OCI-LY7 (cell line): ENCODE data around the gene RFC5. TPM values are rescaled to one million over a fixed set of nuclear protein-coding genes. Genes with fewer than 3 reads are reported as not detected.

Source experiments
- BruUV-seq: library from RNA; stranded (reverse); fragments of 400-500 nt; replicated peaks from 2 replicates; lab custom pipeline; 2021; lab: Mats Ljungman, UMichigan
- CTCF ChIA-PET: fragments of 300-600 bp; sonication (Branson Sonifier 250); formaldehyde crosslinking; loops from one replicate; lab custom pipeline; 2022; ENCODE audit warnings: antibody characterized with exemption; ENCODE audit not compliant: unreplicated experiment; lab: Charles Lee
- POLR2A ChIA-PET: fragments of 300-600 bp; sonication (Branson Sonifier 250); formaldehyde crosslinking; loops from one replicate; lab custom pipeline; 2022; ENCODE audit warnings: antibody characterized with exemption; lab: Charles Lee
- DNase-seq: peaks from one replicate; pipeline ENCODE4 v3.0.0-alpha.2; 2015; ENCODE audit warnings: low spot score
- H2AFZ ChIP-seq: fragments of 200-600 bp; sonication (generic), shearing (Covaris generic); 2 replicates; pipeline ENCODE4 v1.6.1; 2014; ENCODE audit warnings: mild to moderate bottlenecking, antibody characterized with exemption, low read length, moderate library complexity
- H3K27ac ChIP-seq: fragments of 200-600 bp; sonication (generic); 2 replicates; pipeline ENCODE4 v1.5.1; 2014; ENCODE audit warnings: mixed run types, low read depth, mild to moderate bottlenecking, moderate library complexity, low read length, inconsistent platforms; ENCODE audit not compliant: poor library complexity, severe bottlenecking
- H3K36me3 ChIP-seq: fragments of 200-600 bp; sonication (generic); 2 replicates; pipeline ENCODE4 v1.6.1; 2014; ENCODE audit warnings: mild to moderate bottlenecking, antibody characterized with exemption, low read length, moderate library complexity, mixed read lengths; ENCODE audit not compliant: insufficient read depth
- H3K4me1 ChIP-seq: fragments of 200-600 bp; sonication (generic); 2 replicates; pipeline ENCODE4 v1.5.1; 2014; ENCODE audit warnings: mild to moderate bottlenecking, low read length; ENCODE audit not compliant: insufficient read depth, poor library complexity, severe bottlenecking
- H3K4me2 ChIP-seq: fragments of 200-600 bp; sonication (generic); 2 replicates; pipeline ENCODE4 v1.6.1; 2014; ENCODE audit warnings: mild to moderate bottlenecking, low read length
- H3K4me3 ChIP-seq: fragments of 200-600 bp; sonication (generic); 2 replicates; pipeline ENCODE4 v1.5.1; 2014; ENCODE audit warnings: mild to moderate bottlenecking, low read depth, low read length; ENCODE audit not compliant: poor library complexity, severe bottlenecking
- H3K79me2 ChIP-seq: fragments of 200-600 bp; sonication (generic); 2 replicates; pipeline ENCODE4 v1.6.1; 2016; ENCODE audit warnings: low read depth, mild to moderate bottlenecking, low read length, moderate library complexity, mixed read lengths; ENCODE audit not compliant: insufficient read depth
- H3K9me2 ChIP-seq: fragments of 200-600 bp; sonication (generic); 2 replicates; pipeline ENCODE4 v1.6.1; 2016; ENCODE audit warnings: mild to moderate bottlenecking, low read length, mixed read lengths; ENCODE audit not compliant: insufficient read depth
- H3K9me3 ChIP-seq: fragments of 200-600 bp; sonication (generic); 2 replicates; pipeline ENCODE4 v1.6.1; 2014; ENCODE audit warnings: mild to moderate bottlenecking, mixed run types, low read length, mixed read lengths
- H4K20me1 ChIP-seq: fragments of 200-600 bp; sonication (generic); 2 replicates; pipeline ENCODE4 v1.6.1; 2014; ENCODE audit warnings: mild to moderate bottlenecking, antibody characterized with exemption, low read length, moderate library complexity, mixed read lengths; ENCODE audit not compliant: insufficient read depth
- CTCF ChIP-seq: fragments of 200-600 bp; sonication (generic); conservative IDR thresholded peaks from 2 replicates; pipeline ENCODE4 v1.5.1; 2014; ENCODE audit warnings: mild to moderate bottlenecking, antibody characterized with exemption, low read length, moderate library complexity, mixed read lengths
- EZH2phosphoT487 ChIP-seq: fragments of 200-600 bp; sonication (generic); IDR thresholded peaks from 2 replicates; pipeline ENCODE4 v1.6.1; 2018; ENCODE audit warnings: low read depth, borderline replicate concordance, mild to moderate bottlenecking, mixed run types, antibody characterized with exemption, low read length, moderate library complexity, mixed read lengths
- intact Hi-C: fragments of 100-400 bp; cut with micrococcal nuclease; formaldehyde crosslinking; loops from one replicate; pipeline ENCODE4 v1.10.0; 2022; ENCODE audit not compliant: unreplicated experiment
- total RNA-seq, 2 experiments: library from RNA; depleted of rRNA in 1 of 2; stranded (reverse); fragments of >200 nt in 1 of 2; shearing (Covaris generic) in 1 of 2; gene quantifications; 2 replicates each; pipeline ENCODE4 v1.2.3, GENCODE V29; 2014 to 2022

RFC5 gene
- total RNA-seq, 2 experiments from 2014 or later: 68.3 to 91.4 TPM

GRCh38 chr12:117986705-117987469 lies 29.6 kb upstream of the RFC5 start:
- no peak overlapping the region for H2AFZ ChIP-seq
- no TSS peak for BruUV-seq
- no peaks in the 10 kb centered on the region for H3K4me1 ChIP-seq
- no peaks in the 10 kb centered on the region for H3K9me2 ChIP-seq
- no peak for TF ChIP-seq EZH2phosphoT487
- no peak for TF ChIP-seq CTCF
- no peaks in the 10 kb centered on the region for H4K20me1 ChIP-seq
- intact Hi-C loops: no loop called here
- H3K36me3 ChIP-seq: no peaks in the 10 kb centered on the region
- H3K27ac ChIP-seq: no peak overlapping the region
- ChIA-PET CTCF (no interaction called here), POLR2A (interaction anchor here (0.7 kb wide), 1 partner anchor 34 kb away, joined by 3 read pairs; no protein-coding TSS in a partner anchor)
- H3K9me3 ChIP-seq: no peaks in the 10 kb centered on the region
- no peaks in the 10 kb centered on the region for H3K79me2 ChIP-seq
- no peak for DNase-seq
- H3K4me2 ChIP-seq: no peak overlapping the region
- H3K4me3 ChIP-seq: no peak overlapping the region

GRCh38 chr12:117994551-117995438 lies 21.7 kb upstream of the RFC5 start:
- intact Hi-C loops: no loop called here
- no peak overlapping the region for H3K4me2 ChIP-seq
- no peak overlapping the region for H3K4me3 ChIP-seq
- ChIA-PET CTCF (no interaction called here), POLR2A (no interaction called here)
- no peak for TF ChIP-seq EZH2phosphoT487
- TF ChIP-seq CTCF: no peak
- no peak overlapping the region for H3K27ac ChIP-seq
- no peak overlapping the region for H2AFZ ChIP-seq
- no peaks in the 10 kb centered on the region for H3K9me2 ChIP-seq
- H3K4me1 ChIP-seq: no peaks in the 10 kb centered on the region
- H3K9me3 ChIP-seq: no peaks in the 10 kb centered on the region
- no peaks in the 10 kb centered on the region for H4K20me1 ChIP-seq
- DNase-seq: no peak
- H3K79me2 ChIP-seq: no peaks in the 10 kb centered on the region
- H3K36me3 ChIP-seq: no peaks in the 10 kb centered on the region
- no TSS peak for BruUV-seq
